Measurements from ENCODE around the gene ACSF3.

GRCh38 chr16:89049484-89050118 is 44.1 kb upstream of the ACSF3 start:
- TF ChIP-seq CTCF (conservative IDR thresholded peaks at IDR 0.05 in 1 of 2, IDR thresholded peaks at IDR 0.05 in 1 of 2; ENCODE audit: low read depth in 1 of 2, low read length in 2 of 2) (no peak), EZH2 (IDR thresholded peaks at IDR 0.05; ENCODE audit: low read length, missing control alignments) (no peak)

All from fibroblast of lung (primary cell).